HEK293 (cell line): ENCODE measurements around the gene EHMT1.

Experiments used
- INSM2 ChIP-seq: fragments of 450-650 bp; formaldehyde crosslinking; IDR thresholded peaks from 2 replicates; pipeline ENCODE4 v1.5.1; 2016; ENCODE audit warnings: missing biosample characterization, missing genetic modification characterization
- KLF1 ChIP-seq: fragments of 450-650 bp; formaldehyde crosslinking; IDR thresholded peaks from 2 replicates; pipeline ENCODE4 v1.5.1; 2016; ENCODE audit warnings: missing biosample characterization, missing genetic modification characterization
- PATZ1 ChIP-seq: fragments of 450-650 bp; formaldehyde crosslinking; IDR thresholded peaks from 2 replicates; pipeline ENCODE4 v1.5.1; 2016; ENCODE audit warnings: missing biosample characterization, missing genetic modification characterization
- SALL2 ChIP-seq: fragments of 450-650 bp; formaldehyde crosslinking; IDR thresholded peaks from 2 replicates; pipeline ENCODE4 v1.5.0; 2017; ENCODE audit warnings: missing biosample characterization, mild to moderate bottlenecking, missing genetic modification characterization, borderline replicate concordance
- SCRT1 ChIP-seq: fragments of 450-650 bp; formaldehyde crosslinking; IDR thresholded peaks from 2 replicates; pipeline ENCODE4 v1.5.1; 2016; ENCODE audit warnings: missing biosample characterization, missing genetic modification characterization, borderline replicate concordance
- TSHZ1 ChIP-seq: fragments of 450-650 bp; formaldehyde crosslinking; IDR thresholded peaks from 2 replicates; pipeline ENCODE4 v1.5.1; 2016; ENCODE audit warnings: missing biosample characterization, missing genetic modification characterization, borderline replicate concordance
- ZBTB48 ChIP-seq: fragments of 450-650 bp; formaldehyde crosslinking; IDR thresholded peaks from 2 replicates; pipeline ENCODE4 v1.5.1; 2016; ENCODE audit warnings: missing biosample characterization, missing genetic modification characterization
- ZEB2 ChIP-seq: fragments of 450-650 bp; formaldehyde crosslinking; IDR thresholded peaks from 2 replicates; pipeline ENCODE4 v1.5.1; 2016; ENCODE audit warnings: missing biosample characterization, missing genetic modification characterization
- ZFP3 ChIP-seq: fragments of 450-650 bp; formaldehyde crosslinking; IDR thresholded peaks from 2 replicates; pipeline ENCODE4 v1.5.1; 2016; ENCODE audit warnings: low read depth, missing biosample characterization, missing genetic modification characterization
- ZFP69B ChIP-seq: fragments of 450-650 bp; formaldehyde crosslinking; IDR thresholded peaks from 2 replicates; pipeline ENCODE4 v1.5.1; 2016; ENCODE audit warnings: missing biosample characterization, missing genetic modification characterization
- ZNF112 ChIP-seq: fragments of 450-650 bp; formaldehyde crosslinking; IDR thresholded peaks from 2 replicates; pipeline ENCODE4 v1.5.0; 2017; ENCODE audit warnings: missing biosample characterization, missing genetic modification characterization
- ZNF133 ChIP-seq: fragments of 450-650 bp; formaldehyde crosslinking; IDR thresholded peaks from 2 replicates; pipeline ENCODE4 v1.5.1; 2016; ENCODE audit warnings: missing biosample characterization, missing genetic modification characterization
- ZNF157 ChIP-seq: fragments of 450-650 bp; formaldehyde crosslinking; IDR thresholded peaks from 2 replicates; pipeline ENCODE4 v1.5.1; 2016; ENCODE audit warnings: missing biosample characterization, missing genetic modification characterization
- ZNF184 ChIP-seq: fragments of 450-650 bp; IDR thresholded peaks from 2 replicates; pipeline ENCODE4 v1.5.1; 2018; ENCODE audit warnings: missing biosample characterization, mild to moderate bottlenecking, missing genetic modification characterization
- ZNF202 ChIP-seq: fragments of 450-650 bp; formaldehyde crosslinking; IDR thresholded peaks from 2 replicates; pipeline ENCODE4 v1.5.1; 2016; ENCODE audit warnings: missing biosample characterization, missing genetic modification characterization, borderline replicate concordance
- ZNF266 ChIP-seq: fragments of 450-650 bp; formaldehyde crosslinking; IDR thresholded peaks from 2 replicates; pipeline ENCODE4 v1.5.1; 2016; ENCODE audit warnings: missing biosample characterization, missing genetic modification characterization, low read depth
- ZNF324 ChIP-seq: fragments of 450-650 bp; formaldehyde crosslinking; IDR thresholded peaks from 2 replicates; pipeline ENCODE4 v1.5.1; 2016; ENCODE audit warnings: missing biosample characterization, missing genetic modification characterization
- ZNF501 ChIP-seq: fragments of 450-650 bp; formaldehyde crosslinking; IDR thresholded peaks from 2 replicates; pipeline ENCODE4 v1.5.1; 2016; ENCODE audit warnings: missing biosample characterization, missing genetic modification characterization
- ZNF555 ChIP-seq: fragments of 450-650 bp; formaldehyde crosslinking; conservative IDR thresholded peaks from 2 replicates; pipeline ENCODE4 v1.5.1; 2017; ENCODE audit warnings: missing biosample characterization, mild to moderate bottlenecking, missing genetic modification characterization, inconsistent platforms
- ZNF585B ChIP-seq: fragments of 450-650 bp; formaldehyde crosslinking; IDR thresholded peaks from 2 replicates; pipeline ENCODE4 v1.5.1; 2016; ENCODE audit warnings: missing biosample characterization, missing genetic modification characterization
- ZNF843 ChIP-seq: fragments of 450-650 bp; formaldehyde crosslinking; IDR thresholded peaks from 2 replicates; pipeline ENCODE4 v1.5.1; 2016; ENCODE audit warnings: missing biosample characterization, missing genetic modification characterization
- ZSCAN30 ChIP-seq: fragments of 450-650 bp; IDR thresholded peaks from 2 replicates; pipeline ENCODE4 v1.5.1; 2018; ENCODE audit warnings: missing biosample characterization, mild to moderate bottlenecking, missing genetic modification characterization, moderate library complexity
- ZSCAN4 ChIP-seq: fragments of 450-650 bp; formaldehyde crosslinking; IDR thresholded peaks from 2 replicates; pipeline ENCODE4 v1.5.1; 2017; ENCODE audit warnings: missing biosample characterization, missing genetic modification characterization
- TF ChIP-seq, protein P1 (sequence below): fragments of 450-650 bp; formaldehyde crosslinking; IDR thresholded peaks from 2 replicates; pipeline ENCODE4 v1.5.1; 2016; ENCODE audit warnings: missing biosample characterization, missing genetic modification characterization, low read depth
- TF ChIP-seq, protein P2 (sequence below): fragments of 450-650 bp; formaldehyde crosslinking; IDR thresholded peaks from 2 replicates; pipeline ENCODE4 v1.5.1; 2016; ENCODE audit warnings: missing biosample characterization, missing genetic modification characterization
- TF ChIP-seq, protein P3 (sequence below): fragments of 450-650 bp; formaldehyde crosslinking; conservative IDR thresholded peaks from 2 replicates; pipeline ENCODE4 v1.5.1; 2016; ENCODE audit warnings: low read depth, missing biosample characterization, missing genetic modification characterization

Gene EHMT1

DNA sequence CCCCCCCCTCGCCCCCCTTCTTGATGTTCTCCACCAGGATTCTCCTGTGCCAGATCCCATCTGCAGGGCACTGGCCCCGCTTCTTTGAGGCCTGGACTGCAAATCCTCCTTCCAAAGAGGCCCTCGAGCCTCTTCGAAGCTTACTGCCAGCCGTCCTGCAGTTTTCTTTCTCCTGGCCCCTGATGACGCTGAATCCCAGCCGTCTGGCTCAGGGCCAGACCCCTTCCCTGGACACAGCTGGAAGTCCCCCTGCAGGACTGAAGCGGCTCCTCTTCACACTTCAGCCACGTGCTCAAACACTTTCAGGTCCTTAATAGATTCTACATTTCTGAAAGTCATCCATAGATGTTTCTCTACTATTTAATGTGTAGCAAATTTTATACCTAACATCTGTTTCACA lies 121.5 kb downstream of the EHMT1 start (continued):
- no peak for TF ChIP-seq ZNF184 (tag by site-specific recombination)
- no peak for TF ChIP-seq ZNF585B
- TF ChIP-seq KLF1 (tag by site-specific recombination) = no peak
- no peak for TF ChIP-seq ZEB2
- no peak for TF ChIP-seq ZNF324 (tag by site-specific recombination)
- no peak for TF ChIP-seq ZNF112 (tag by site-specific recombination)
- no peak for TF ChIP-seq SCRT1
- TF ChIP-seq SALL2 = no peak
- no peak; the same call in none of the 2 replicates for TF ChIP-seq PATZ1 (tag by site-specific recombination)
- TF ChIP-seq ZBTB48 = 0 out of 2 replicates have a peak, but pooled peaks have one; percentile 25
- peak; percentile 13; the same call in 1 of the 2 replicates for TF ChIP-seq ZNF843 (tag by site-specific recombination)
- no peak for TF ChIP-seq INSM2 (tag by site-specific recombination)
- TF ChIP-seq ZSCAN4 = no peak
- peak; percentile 21; the same call in 1 of the 2 replicates for TF ChIP-seq ZFP69B
- TF ChIP-seq TSHZ1 (tag by site-specific recombination) = no peak
- no peak for TF ChIP-seq ZNF133
- no peak for TF ChIP-seq ZNF266 (tag by site-specific recombination)
- TF ChIP-seq ZNF555 = no peak
- 0 out of 2 replicates have a peak, but pooled peaks have one; percentile 44 for TF ChIP-seq ZSCAN30 (tag by site-specific recombination)
- TF ChIP-seq, protein P1, sequence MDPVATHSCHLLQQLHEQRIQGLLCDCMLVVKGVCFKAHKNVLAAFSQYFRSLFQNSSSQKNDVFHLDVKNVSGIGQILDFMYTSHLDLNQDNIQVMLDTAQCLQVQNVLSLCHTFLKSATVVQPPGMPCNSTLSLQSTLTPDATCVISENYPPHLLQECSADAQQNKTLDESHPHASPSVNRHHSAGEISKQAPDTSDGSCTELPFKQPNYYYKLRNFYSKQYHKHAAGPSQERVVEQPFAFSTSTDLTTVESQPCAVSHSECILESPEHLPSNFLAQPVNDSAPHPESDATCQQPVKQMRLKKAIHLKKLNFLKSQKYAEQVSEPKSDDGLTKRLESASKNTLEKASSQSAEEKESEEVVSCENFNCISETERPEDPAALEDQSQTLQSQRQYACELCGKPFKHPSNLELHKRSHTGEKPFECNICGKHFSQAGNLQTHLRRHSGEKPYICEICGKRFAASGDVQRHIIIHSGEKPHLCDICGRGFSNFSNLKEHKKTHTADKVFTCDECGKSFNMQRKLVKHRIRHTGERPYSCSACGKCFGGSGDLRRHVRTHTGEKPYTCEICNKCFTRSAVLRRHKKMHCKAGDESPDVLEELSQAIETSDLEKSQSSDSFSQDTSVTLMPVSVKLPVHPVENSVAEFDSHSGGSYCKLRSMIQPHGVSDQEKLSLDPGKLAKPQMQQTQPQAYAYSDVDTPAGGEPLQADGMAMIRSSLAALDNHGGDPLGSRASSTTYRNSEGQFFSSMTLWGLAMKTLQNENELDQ (tag by site-specific recombination) = no peak
- TF ChIP-seq ZNF202 (tag by site-specific recombination) = no peak
- TF ChIP-seq ZNF157 = no peak
- TF ChIP-seq, protein P2, sequence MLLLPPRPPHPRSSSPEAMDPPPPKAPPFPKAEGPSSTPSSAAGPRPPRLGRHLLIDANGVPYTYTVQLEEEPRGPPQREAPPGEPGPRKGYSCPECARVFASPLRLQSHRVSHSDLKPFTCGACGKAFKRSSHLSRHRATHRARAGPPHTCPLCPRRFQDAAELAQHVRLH (tag by site-specific recombination) = no peak
- no peak for TF ChIP-seq ZFP3
- TF ChIP-seq, protein P3, sequence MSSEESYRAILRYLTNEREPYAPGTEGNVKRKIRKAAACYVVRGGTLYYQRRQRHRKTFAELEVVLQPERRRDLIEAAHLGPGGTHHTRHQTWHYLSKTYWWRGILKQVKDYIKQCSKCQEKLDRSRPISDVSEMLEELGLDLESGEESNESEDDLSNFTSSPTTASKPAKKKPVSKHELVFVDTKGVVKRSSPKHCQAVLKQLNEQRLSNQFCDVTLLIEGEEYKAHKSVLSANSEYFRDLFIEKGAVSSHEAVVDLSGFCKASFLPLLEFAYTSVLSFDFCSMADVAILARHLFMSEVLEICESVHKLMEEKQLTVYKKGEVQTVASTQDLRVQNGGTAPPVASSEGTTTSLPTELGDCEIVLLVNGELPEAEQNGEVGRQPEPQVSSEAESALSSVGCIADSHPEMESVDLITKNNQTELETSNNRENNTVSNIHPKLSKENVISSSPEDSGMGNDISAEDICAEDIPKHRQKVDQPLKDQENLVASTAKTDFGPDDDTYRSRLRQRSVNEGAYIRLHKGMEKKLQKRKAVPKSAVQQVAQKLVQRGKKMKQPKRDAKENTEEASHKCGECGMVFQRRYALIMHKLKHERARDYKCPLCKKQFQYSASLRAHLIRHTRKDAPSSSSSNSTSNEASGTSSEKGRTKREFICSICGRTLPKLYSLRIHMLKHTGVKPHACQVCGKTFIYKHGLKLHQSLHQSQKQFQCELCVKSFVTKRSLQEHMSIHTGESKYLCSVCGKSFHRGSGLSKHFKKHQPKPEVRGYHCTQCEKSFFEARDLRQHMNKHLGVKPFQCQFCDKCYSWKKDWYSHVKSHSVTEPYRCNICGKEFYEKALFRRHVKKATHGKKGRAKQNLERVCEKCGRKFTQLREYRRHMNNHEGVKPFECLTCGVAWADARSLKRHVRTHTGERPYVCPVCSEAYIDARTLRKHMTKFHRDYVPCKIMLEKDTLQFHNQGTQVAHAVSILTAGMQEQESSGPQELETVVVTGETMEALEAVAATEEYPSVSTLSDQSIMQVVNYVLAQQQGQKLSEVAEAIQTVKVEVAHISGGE = no peak
- no peak for TF ChIP-seq ZNF501 (tag by site-specific recombination)
